Neural progenitor cell (in vitro differentiated cells): ENCODE data around the gene PHLPP1.

Experiments
- EZH2phosphoT487 ChIP-seq: fragments of 200-600 bp; sonication (generic); IDR thresholded peaks from 2 replicates; pipeline ENCODE4 v1.6.1; 2017; ENCODE audit warnings: antibody characterized with exemption
- TF ChIP-seq, protein P1 (sequence below): fragments of 200-600 bp; sonication (generic); IDR thresholded peaks from 2 replicates; pipeline ENCODE4 v1.5.1; 2017; ENCODE audit warnings: antibody characterized with exemption, mild to moderate bottlenecking

- TF ChIP-seq, protein P1, sequence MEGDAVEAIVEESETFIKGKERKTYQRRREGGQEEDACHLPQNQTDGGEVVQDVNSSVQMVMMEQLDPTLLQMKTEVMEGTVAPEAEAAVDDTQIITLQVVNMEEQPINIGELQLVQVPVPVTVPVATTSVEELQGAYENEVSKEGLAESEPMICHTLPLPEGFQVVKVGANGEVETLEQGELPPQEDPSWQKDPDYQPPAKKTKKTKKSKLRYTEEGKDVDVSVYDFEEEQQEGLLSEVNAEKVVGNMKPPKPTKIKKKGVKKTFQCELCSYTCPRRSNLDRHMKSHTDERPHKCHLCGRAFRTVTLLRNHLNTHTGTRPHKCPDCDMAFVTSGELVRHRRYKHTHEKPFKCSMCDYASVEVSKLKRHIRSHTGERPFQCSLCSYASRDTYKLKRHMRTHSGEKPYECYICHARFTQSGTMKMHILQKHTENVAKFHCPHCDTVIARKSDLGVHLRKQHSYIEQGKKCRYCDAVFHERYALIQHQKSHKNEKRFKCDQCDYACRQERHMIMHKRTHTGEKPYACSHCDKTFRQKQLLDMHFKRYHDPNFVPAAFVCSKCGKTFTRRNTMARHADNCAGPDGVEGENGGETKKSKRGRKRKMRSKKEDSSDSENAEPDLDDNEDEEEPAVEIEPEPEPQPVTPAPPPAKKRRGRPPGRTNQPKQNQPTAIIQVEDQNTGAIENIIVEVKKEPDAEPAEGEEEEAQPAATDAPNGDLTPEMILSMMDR: no peak
- no peak for TF ChIP-seq EZH2phosphoT487
These were observed 96.9 kb downstream of the PHLPP1 start for GRCh38 chr18:62812242-62812641.
